Ishikawa (cell line): ENCODE data around the gene PIBF1.

Experiments used
- CEBPB ChIP-seq: IDR thresholded peaks from 2 replicates; pipeline ENCODE4 v1.6.1; 2012
- CREB1 ChIP-seq: IDR thresholded peaks from 2 replicates; pipeline ENCODE4 v1.6.1; 2012; ENCODE audit warnings: low read depth
- EGR1 ChIP-seq: IDR thresholded peaks from 2 replicates; pipeline ENCODE4 v1.6.1; 2012
- EP300 ChIP-seq: IDR thresholded peaks from 2 replicates; pipeline ENCODE4 v1.6.1; 2012; ENCODE audit warnings: borderline replicate concordance
- FOXM1 ChIP-seq: IDR thresholded peaks from 2 replicates; pipeline ENCODE4 v1.6.1; 2012; ENCODE audit warnings: low read depth, borderline replicate concordance
- MAX ChIP-seq: IDR thresholded peaks from 2 replicates; pipeline ENCODE4 v1.6.1; 2012
- NFIC ChIP-seq: IDR thresholded peaks from 2 replicates; pipeline ENCODE4 v1.6.1; 2012
- RAD21 ChIP-seq: IDR thresholded peaks from 2 replicates; pipeline ENCODE4 v1.6.1; 2012; ENCODE audit warnings: low read depth
- REST ChIP-seq: IDR thresholded peaks from 2 replicates; pipeline ENCODE4 v1.6.1; 2012; ENCODE audit warnings: low read depth, mild to moderate bottlenecking
- TAF1 ChIP-seq: IDR thresholded peaks from 2 replicates; pipeline ENCODE4 v1.6.1; 2012; ENCODE audit warnings: low read depth, mild to moderate bottlenecking
- TCF12 ChIP-seq: IDR thresholded peaks from 2 replicates; pipeline ENCODE4 v1.6.1; 2012; ENCODE audit warnings: low read depth
- TEAD4 ChIP-seq: IDR thresholded peaks from 2 replicates; pipeline ENCODE4 v1.6.1; 2012
- USF1 ChIP-seq: IDR thresholded peaks from 2 replicates; pipeline ENCODE4 v1.6.1; 2012
- YY1 ChIP-seq: IDR thresholded peaks from 2 replicates; pipeline ENCODE4 v1.6.1; 2012; ENCODE audit warnings: low read depth
- ZBTB7A ChIP-seq: IDR thresholded peaks from 2 replicates; pipeline ENCODE4 v1.6.1; 2012; ENCODE audit warnings: low read depth

PIBF1 gene

GRCh38 chr13:72781451-72782439 lies at the start of gene PIBF1, which contains the start of gene DIS3:
TSS of gene PIBF1 (plus strand) at chr13:72782133. CDS start at chr13:72783470, 1,337 bp downstream.
TSS of gene DIS3 (minus strand) at chr13:72781900. CDS start at chr13:72781832, 68 bp downstream.
- TF ChIP-seq YY1 (0 out of 2 replicates have a peak, but pooled peaks have one; percentile 26), EGR1 (peak; percentile 73), FOXM1 (no peak), TAF1 (peak; percentile 86), CEBPB (no peak), ZBTB7A (0 out of 2 replicates have a peak, but pooled peaks have one; percentile 29), CREB1 (0 out of 2 replicates have a peak, but pooled peaks have one; percentile 18), REST (no peak)

- no peak for TF ChIP-seq CEBPB
- TF ChIP-seq MAX: no peak
- no peak for TF ChIP-seq NFIC
- TF ChIP-seq CREB1: no peak
- no peak for TF ChIP-seq ZBTB7A
- no peak for TF ChIP-seq RAD21
- TF ChIP-seq REST: no peak
- no peak for TF ChIP-seq YY1
- no peak for TF ChIP-seq EP300
- no peak for TF ChIP-seq FOXM1
- no peak for TF ChIP-seq TAF1
- TF ChIP-seq USF1: no peak
- no peak for TF ChIP-seq TEAD4
- no peak for TF ChIP-seq EGR1
- TF ChIP-seq TCF12: no peak
These were observed 44.9 kb upstream of the PIBF1 start for GRCh38 chr13:72737033-72737432.

- no peak for TF ChIP-seq CREB1
These were observed 41.9 kb upstream of the PIBF1 start for GRCh38 chr13:72740015-72740414.

- TF ChIP-seq YY1: no peak
These were observed 36.7 kb upstream of the PIBF1 start for GRCh38 chr13:72745260-72745659.

GRCh38 chr13:72751220-72751619 lies 30.7 kb upstream of the PIBF1 start:
- TF ChIP-seq TAF1: no peak

GRCh38 chr13:72754111-72754510 lies 27.8 kb upstream of the PIBF1 start:
- no peak for TF ChIP-seq MAX
- no peak for TF ChIP-seq RAD21
- TF ChIP-seq TEAD4: no peak
- no peak for TF ChIP-seq EP300
- TF ChIP-seq YY1: no peak
- no peak for TF ChIP-seq CEBPB
- TF ChIP-seq ZBTB7A: no peak
- TF ChIP-seq USF1: no peak
- TF ChIP-seq NFIC: no peak
- TF ChIP-seq TCF12: no peak
- TF ChIP-seq CREB1: no peak
- TF ChIP-seq EGR1: no peak
- TF ChIP-seq FOXM1: no peak
